GM18511 (cell line): ENCODE data around the gene MAGEF1.

Source experiments
- ATAC-seq: cut with Tn5 transposase; IDR thresholded peaks from one replicate; pipeline ENCODE4 v1.9.1; 2021; ENCODE audit warnings: mild to moderate bottlenecking, moderate library complexity; ENCODE audit not compliant: unreplicated experiment

Gene MAGEF1, protein sequence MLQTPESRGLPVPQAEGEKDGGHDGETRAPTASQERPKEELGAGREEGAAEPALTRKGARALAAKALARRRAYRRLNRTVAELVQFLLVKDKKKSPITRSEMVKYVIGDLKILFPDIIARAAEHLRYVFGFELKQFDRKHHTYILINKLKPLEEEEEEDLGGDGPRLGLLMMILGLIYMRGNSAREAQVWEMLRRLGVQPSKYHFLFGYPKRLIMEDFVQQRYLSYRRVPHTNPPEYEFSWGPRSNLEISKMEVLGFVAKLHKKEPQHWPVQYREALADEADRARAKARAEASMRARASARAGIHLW

DNA sequence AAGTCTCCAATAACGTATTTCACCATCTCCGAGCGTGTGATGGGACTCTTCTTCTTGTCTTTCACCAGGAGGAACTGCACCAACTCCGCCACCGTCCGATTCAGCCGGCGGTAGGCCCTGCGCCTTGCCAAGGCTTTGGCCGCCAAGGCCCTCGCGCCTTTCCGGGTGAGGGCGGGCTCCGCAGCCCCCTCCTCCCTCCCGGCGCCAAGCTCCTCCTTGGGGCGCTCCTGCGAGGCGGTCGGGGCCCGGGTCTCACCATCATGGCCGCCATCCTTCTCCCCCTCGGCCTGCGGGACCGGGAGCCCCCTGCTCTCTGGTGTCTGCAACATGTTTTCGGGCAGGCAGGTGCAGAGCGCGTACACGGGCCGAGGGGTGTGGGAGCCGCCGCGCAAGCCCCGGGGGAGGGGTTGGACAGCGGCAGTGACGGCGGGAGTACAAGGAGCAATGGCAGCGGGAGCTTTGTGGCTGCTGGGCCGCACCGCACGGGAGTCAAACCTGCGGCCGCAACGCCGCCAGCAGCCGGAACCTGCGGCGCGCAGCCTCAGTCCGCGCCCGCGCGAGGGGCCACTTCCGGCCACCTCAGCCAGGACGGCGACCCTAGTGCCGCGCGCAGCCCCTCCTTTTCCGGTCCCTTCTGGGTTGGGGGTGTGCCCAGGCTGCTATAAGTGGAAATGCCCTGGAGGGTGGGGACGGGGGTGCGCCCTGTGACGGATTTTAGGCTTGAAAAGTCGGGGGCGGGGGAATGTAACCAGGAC is at the start of gene MAGEF1:
MAGEF1 (minus strand) TSS at position 572 of the 755 bp plus-strand sequence; CDS start at position 329, 243 bp downstream.
- ATAC-seq = peak; percentile 86

DNA sequence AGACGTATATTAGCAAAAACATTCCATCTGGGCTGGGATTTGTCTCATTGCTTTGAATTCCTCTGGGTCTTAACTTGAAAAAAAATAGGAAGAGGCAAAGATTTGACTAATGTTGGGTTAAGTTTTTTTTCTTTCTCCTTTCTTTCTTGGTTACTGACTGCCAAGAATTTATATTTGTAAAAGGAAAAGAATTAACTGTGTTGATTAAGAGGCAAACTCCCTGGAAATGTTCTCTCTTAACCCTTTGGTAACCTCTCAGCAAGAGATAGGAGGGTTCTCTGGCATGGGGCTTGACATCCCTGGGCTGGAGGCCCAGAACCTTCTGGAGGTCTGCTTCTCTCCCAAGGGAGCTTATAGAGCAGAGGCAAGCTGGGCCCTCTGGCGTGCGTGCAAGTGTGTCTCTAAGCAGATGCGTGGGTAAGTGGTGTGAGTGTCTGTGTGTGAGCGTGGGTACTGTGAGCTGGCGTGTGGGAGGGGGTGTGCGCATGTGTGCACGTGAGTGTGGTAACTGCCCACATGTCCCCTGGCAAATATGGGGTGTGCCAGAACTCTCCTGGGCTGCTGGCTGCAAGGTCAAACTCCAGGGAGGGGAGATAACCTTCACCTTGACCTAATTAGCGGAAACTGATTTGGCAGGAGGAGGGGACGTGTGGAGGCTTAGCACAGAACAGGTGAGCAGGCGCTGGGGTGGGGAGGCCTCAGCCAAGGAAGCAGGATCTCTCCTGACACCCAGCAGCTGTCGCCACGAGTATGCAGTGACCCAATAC is 49.4 kb upstream of the MAGEF1 start:
- ATAC-seq = no peak

DNA sequence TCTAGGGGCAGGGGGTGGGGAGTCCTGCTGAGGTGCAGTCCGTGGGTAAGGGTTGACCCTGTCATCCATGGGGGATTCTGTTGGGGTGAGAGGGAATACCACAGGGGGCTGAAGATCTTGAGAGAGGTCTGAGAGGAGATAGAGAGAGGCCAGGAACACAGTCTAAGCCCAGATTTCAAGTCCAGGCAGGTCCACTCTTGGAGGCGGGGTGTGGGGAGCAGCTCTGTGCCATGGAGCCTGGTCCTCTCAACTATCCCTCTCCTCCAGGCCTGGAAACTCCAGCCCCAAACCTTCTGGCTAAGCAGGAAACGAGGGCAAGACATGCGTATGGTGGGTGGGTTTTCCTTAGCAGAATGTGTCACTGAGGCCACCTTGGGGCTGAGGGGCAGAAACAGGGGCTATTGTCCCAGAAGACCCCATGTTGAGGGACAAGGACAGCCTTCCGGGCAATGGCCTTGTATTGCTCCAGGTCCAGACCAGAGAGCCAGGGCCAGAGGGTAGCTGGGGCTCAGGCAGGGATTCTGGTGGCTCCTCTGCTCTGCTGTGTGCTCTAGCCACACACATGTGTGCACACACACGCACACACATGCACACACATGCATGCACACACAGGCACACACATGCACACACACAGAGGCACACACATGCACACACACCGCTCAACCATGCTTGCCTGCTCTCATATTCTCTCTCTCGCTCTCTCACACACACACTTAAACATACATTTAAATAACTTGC is 48.6 kb upstream of the MAGEF1 start:
- ATAC-seq = no peak

DNA sequence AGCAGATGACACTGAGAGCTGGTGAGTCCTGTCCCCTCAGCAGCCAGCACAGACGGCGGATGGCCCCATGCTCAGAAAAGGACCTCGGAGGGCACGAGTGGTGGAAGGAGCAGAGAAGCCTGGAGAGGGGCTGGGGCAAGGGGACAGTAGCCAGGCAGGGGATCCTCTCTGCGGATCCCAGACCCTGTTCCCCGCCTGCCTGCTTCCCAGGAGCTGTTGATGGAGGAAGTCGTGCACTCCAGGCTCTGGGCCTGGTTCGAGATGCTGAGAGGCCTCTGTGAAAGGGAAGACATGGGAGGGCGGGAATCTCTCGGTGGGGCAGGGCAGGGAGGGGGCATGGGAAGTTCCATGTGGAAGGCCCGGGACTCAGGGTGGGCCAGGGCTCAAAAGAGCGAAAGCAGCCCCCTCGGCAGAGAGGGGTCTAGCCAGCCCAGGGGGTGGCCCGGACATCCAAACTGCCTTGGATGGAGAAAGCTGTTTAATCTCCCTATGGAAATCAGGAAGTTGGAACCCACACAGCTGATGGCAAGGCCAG is 47.9 kb upstream of the MAGEF1 start:
- no peak for ATAC-seq

DNA sequence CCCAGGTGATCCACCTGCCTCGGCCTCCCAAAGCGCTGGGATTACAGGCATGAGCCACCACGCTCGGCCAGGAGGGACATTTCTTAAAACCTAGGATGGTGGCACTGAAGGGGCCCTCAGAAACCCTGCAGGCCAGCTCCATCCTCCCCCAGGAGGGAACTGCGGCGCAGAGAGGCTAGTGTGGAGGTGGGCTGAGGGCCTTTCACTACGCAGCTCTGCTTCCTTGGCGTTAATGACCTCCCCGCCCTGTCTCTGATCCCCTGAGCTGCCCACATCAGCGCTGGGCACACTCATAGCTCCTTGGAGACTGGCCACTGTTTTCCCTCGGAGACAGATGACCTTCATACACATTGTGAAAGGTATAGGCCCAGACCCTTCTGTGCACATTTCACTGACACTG is 46.2 kb upstream of the MAGEF1 start:
- no peak for ATAC-seq

DNA sequence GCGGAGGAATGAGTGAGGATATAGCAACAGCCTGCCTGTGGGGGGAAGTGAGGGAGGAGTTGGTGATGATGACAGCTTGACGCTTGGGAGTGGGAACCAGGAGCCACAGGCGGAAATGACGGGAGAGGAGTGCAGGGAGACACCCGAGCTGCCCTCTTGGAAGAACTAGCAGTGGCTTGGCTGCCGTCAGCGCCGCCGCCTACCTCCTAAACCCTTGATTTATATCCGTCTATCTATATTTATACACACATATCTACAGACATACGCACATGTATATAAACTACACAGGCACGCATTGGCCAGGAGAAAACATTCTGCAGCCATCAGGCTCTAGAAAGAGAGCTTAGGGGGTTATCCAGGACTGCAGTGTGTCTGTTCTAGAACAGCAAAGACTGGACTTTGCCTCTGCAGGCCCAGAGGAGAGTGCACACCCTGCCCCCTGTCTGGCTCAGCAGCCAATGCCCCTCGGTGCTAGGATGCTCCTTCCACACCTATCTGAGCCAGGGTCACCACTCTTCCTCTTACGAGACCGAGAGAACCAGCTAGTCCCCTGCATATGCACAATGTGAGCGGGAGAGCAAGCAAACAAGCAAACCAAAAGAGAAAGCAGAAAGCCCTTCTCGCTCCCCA is 45.3 kb upstream of the MAGEF1 start:
- ATAC-seq = no peak

DNA sequence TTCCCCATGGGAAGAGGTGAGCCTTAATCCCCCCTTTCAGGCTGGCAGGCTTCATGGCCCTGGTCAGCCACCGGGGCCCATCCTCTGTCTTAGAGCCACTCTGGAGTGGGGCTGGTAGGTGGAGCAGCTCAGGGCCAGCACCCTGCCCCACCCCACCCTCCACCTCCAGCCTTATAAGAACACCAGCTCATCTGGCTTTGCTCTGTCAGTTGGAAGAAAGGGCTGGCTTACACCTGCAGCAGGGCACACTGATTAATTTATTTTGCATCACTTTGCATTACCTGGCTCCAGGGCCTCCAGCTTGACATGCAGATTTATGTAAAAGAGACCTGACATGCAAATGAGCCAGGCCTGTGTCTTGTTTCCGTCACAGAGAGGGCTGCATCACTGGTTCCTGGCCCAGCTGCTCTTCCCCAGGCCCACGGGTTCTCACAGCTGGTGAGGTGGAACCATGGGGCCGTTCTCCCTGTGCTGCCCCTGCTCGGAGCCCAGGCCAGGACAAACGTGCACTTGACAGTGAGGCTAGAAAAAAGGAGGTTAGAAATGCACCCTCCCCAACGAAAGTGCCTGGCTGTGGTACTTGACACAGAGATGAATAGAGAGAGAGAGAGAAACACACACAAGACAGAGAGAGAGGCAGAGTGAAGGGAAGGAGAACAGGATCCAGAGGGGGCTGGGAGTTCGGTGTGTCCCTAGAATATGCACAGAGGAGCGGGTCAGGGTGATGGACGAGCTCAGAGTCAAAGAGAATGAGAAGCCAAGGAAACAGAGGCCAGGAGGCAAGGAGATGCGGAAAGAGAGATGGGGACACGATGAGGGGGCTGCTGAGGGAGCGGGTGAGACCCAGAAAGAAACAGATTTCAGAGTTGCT is 44.5 kb upstream of the MAGEF1 start:
- ATAC-seq = no peak

DNA sequence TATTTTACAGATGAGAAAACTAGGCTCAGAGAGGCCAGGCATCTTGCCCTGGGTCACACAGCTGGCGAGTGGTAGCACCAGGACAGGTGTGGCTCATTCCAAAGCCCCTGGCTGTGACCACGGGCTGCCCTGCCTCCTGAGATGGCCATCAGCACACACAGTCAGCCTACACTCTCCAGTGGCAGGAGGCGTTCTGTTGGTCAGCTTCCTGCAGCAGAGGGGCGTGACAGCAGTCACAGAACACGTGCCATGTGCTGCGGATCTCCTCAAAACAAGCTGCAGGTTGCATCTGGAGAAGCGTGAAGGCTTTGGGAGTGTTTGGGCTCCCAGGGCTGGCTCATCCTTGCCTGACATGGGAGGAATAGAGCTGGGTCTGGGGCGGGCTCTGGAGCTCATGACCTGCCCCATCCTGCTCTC is 43.5 kb upstream of the MAGEF1 start:
- no peak for ATAC-seq

DNA sequence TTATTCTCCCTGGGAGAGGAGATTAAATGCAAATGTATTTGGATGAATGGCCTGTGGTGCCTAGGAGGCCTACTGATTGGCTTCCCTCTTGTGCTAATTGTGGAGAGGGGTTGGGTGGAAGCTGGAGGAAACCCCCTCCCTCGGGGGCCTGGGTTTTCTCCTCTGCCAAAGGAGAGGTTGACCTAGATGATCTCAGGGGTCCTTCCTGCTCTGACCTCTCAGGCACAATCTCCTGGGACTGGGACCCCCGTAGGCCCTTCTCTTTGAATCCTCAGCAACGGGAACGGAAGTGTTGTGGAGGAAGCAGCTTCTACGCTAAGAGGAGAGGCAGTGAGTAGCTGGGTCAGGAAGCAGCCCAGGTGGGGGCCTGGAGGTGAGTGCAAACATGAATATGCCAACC is 40.5 kb upstream of the MAGEF1 start:
- no peak for ATAC-seq

DNA sequence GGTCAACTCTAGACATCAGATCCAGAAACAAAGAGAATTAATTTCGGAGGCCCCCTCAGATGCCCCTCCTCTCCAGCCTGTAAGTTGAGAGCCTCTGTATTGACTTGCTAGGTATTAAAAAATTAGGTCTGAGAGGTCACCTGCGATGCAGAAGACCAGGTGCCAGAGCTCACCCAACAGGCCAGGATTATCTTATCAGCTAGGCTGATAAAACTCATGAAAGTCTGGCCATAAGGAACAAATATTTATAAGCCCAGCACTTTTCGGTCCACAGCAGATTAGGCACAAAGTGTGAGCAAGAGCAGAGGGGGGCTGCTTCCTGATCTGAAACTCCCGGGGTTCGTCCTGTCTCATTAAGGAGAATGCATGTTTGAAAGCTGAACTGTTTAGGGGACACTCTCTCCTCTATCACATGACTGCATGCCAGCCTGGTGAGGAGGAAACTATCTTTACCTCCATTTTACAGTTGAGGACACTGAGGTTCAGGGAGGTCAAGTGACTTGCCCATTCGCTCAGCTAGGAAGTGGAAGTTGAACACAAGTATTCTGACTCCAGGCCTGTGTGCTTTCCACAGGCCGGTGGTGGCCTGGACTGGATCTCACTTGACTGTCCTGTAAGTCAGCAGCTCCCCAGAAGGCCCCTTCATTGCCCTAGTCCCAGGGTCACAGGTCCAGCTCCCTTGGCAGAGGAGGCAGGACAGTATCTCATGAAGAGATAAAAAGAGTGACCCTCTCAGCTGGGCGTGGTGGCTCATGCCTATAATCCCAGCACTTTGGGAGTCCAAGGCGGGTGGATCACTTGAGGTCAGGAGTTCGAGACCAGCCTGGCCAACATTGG is 39.6 kb upstream of the MAGEF1 start:
- no peak for ATAC-seq

DNA sequence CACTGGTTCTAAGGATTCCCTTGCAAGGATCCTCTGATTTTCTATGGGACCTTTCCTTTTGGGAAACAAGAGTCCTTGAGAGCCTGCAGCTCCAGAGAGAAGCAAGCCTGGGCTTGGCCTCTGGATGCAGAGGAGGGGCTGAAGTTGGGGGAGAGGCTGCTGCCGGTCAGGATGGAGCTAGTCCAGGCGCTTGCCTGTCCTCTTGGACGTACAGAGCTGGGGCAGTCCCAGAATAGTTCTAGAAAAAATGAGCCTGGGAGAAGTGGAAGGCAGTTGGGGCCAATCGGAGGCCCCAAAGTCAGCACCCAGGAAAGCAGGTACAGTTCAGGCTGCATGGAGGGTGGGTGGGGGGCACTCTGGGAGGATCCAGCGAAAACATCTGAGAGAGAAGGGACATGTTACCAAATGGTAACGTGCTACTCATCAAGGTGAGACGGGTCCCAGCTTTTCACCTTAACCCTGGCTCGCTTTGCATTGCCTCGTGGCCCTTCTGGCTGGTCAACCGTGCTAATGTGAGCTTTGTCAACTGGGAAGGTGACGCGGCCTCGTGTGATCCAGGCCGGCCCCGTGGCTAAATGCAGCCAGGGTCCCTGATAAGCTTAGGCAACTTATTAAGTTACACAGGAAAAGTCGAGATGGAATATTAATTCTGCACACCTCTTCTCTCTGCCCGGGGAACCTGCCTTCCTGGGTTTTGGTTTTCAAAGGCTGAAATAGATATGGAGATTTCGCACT is 38.7 kb upstream of the MAGEF1 start:
- no peak for ATAC-seq

DNA sequence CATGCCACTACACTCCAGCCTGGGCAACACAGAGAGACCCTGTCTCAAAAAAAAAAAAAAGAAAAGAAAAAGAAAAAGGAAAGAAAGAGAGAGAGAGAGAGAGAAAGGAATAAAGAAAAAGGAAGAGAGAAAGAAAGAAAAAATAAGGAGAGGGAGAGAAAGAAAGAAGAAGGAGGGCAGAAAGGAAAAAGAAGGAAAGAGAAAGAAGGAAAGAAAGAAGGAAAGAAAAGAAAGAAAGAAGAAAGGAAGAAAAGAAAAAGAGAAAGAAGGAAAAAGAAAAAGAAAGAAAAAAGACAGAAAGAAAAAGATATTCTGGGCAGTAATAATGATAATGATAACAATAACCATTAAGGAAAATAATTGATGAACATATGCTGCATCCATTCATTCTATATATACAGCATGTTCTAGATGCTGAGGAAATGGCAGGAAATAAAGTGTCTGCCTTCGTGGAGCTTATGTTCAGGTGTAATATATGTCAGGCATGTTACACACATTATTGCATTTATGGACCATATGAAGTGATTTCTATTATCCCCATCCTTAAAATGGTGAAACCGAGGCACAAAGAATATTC is 37.4 kb upstream of the MAGEF1 start:
- ATAC-seq = no peak

DNA sequence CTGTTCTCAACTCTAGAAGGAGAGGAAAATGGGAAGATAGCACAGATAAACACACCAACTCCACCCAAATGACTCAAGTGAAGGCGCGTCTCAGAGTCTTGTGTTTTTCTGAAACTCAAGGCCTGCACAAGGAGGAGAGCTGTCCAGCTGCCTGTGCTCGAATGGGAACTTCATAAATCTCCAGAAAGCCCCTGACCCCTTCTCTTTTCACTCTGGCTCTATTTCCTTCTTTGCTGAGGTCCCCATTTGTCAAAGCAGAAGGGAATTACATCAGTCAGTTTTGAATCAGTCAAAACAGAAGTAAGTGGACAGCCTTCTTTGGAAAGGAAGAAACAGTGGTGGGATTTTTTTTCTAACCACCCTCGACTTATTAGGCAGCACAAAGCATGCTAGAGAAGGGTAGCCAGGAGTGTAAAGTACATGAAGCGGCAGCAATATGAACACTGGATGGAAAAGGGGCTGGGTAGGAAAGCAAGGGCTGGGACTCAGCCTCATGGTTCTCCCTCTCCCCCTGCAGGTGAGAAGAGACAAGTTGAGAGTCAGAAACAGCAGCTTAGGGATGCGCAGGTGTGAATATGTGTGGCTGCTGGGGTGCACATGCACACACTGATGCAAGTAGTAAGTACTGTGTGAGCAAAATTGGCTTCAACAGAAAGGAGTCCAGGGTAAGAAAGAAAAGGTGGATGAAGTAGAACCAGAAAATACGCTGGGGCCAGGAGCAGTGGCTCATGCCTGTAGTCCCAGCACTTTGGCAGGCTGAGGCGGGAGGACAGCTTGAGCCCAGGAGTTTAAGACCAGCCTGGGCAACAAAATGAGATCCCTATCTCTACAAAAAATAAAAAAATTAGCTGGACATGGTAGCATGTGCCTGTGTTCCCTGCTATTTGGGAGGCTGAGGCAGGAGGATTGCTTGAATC is 36.6 kb upstream of the MAGEF1 start:
- ATAC-seq = no peak

DNA sequence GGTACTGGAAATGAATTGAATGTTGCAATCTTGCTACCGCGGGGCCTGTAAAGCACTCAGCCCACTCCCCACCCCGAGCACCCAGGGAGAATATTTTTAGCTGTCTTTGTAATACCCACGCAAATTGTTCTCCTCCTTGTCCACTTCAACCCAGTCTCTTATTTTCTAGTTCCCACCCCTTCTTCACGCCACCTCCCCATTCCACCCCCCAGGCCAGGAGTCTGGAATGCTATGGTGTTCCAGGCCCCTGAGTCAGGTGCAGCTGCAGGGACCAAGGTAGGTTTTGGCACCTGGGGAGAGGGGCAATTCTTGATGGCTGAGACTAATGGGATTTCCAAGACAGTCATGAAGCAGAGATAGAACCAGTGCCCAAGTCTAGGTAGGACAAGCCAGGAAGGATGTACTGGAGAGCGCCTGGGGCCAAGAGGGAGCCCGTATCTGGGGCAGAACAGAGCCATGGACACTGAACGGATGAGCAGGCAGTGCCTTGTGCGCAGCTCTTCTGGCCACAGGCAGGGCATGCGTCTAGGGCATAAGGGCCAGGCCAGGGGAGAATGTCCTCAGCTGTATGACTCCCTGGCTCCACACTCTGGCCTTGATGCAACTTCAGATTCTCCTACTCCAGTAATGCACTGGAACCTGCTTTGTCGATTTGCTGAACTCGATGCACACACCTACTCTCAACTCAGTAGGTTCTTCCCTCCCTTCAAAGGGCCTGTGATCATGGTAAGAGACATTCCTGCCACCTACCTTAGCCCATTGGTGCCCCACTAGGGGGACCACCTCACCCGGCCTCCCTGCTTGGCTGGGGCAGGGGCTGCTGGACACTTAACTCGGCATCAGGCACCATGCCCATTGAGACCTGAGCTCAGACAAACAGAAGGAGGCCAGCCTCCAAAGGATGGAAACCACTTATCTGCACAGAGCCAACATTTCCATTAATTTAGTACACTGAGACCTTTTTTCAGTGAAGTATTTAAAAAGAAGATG is 34.6 kb upstream of the MAGEF1 start:
- ATAC-seq = no peak

DNA sequence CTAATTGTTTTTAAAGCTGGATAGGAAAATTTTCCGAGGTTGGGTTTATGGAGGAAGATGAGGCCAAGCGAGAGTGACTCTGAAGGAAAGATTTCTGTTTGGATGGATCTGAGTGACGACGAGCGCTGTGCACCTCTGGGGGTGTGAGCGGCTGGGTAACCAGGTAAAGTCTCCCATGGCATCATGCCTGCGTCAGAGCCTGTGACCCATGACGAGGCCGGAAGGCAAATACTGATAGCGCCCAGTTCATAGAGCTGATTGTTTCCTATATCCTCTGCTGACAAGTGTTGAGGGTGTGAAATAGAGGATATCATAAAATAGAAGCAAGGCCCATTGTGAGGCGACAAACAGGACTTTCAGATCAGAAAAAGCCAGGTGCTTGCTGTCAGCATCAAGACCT is 33.7 kb upstream of the MAGEF1 start:
- ATAC-seq = no peak
